H1 (cell line): Measurements from ENCODE around the gene GNA12. TPM values are rescaled to one million over a fixed set of nuclear protein-coding genes. Genes with fewer than 3 reads are reported as not detected.

Source experiments
- CTCF ChIA-PET: fragments of 300-600 bp; sonication (Branson Sonifier 250); formaldehyde crosslinking; loops from one replicate; lab custom pipeline; 2021; ENCODE audit not compliant: partially characterized antibody; lab: Charles Lee
- POLR2A ChIA-PET: fragments of 300-600 bp; sonication (Branson Sonifier 250); formaldehyde crosslinking; loops from one replicate; lab custom pipeline; 2021; ENCODE audit warnings: inconsistent platforms; ENCODE audit not compliant: partially characterized antibody; lab: Charles Lee
- DNase-seq, 2 experiments: peaks; one replicate each; pipeline versions ENCODE4 v3.0.0 to v3.0.0-alpha.2; 2010 to 2022; ENCODE audit warnings: low spot score in 2 of 2, low read depth in 1 of 2, mixed read lengths in 1 of 2
- FAIRE-seq: peaks from 2 replicates; lab custom pipeline; 2011; peaks lifted over from hg19 to GRCh38; lab: Jason Lieb, UNC
- H2AFZ ChIP-seq: 2 replicates; pipeline ENCODE4 v1.8.1; 2012; ENCODE audit warnings: low read length, inconsistent platforms
- H2AK5ac ChIP-seq: 2 replicates; pipeline ENCODE4 v1.6.1; 2013; ENCODE audit warnings: low read depth, low read length
- H2BK120ac ChIP-seq: replicated peaks from 2 replicates; pipeline ENCODE3; 2013; ENCODE audit warnings: low read depth, low read length, inconsistent platforms
- H2BK12ac ChIP-seq: 2 replicates; pipeline ENCODE4 v1.6.1; 2013; ENCODE audit warnings: low read depth, low read length
- H2BK15ac ChIP-seq: 2 replicates; pipeline ENCODE4 v1.6.1; 2013; ENCODE audit warnings: low read length
- H2BK20ac ChIP-seq: 2 replicates; pipeline ENCODE4 v1.6.1; 2013; ENCODE audit warnings: low read length
- H2BK5ac ChIP-seq: 2 replicates; pipeline ENCODE4 v1.6.1; 2013; ENCODE audit warnings: low read depth, low read length
- H3K14ac ChIP-seq: 2 replicates; pipeline ENCODE4 v1.6.1; 2013; ENCODE audit warnings: inconsistent platforms; ENCODE audit not compliant: insufficient read length
- H3K18ac ChIP-seq: 2 replicates; pipeline ENCODE4 v1.6.1; 2013; ENCODE audit warnings: low read length; ENCODE audit errors: extremely low read depth
- H3K23ac ChIP-seq: 2 replicates; pipeline ENCODE4 v1.6.1; 2013; ENCODE audit warnings: inconsistent platforms; ENCODE audit not compliant: insufficient read length
- H3K23me2 ChIP-seq: 2 replicates; pipeline ENCODE4 v1.6.1; 2013; ENCODE audit warnings: low read depth, low read length
- H3K27ac ChIP-seq: 2 replicates; pipeline ENCODE4 v1.6.1; 2011; ENCODE audit warnings: low read depth, low read length, inconsistent platforms
- H3K27me3 ChIP-seq, 4 experiments: replicated peaks in 1 of 4; 1 replicate in 1 of 4; 2 replicates in 3 of 4; pipeline versions ENCODE4 v1.6.1 to v1.8.1; 2011 to 2013; ENCODE audit warnings: low read length in 3 of 4, mild to moderate bottlenecking in 3 of 4, inconsistent platforms in 2 of 4, mixed read lengths in 2 of 4, moderate library complexity in 1 of 4; ENCODE audit not compliant: control insufficient read depth in 3 of 4, insufficient read depth in 3 of 4; ENCODE audit errors: extremely low read depth in 1 of 4
- H3K36me3 ChIP-seq, 4 experiments: 2 replicates each; pipeline versions ENCODE4 v1.6.1 to v1.8.1; 2011 to 2013; ENCODE audit warnings: mild to moderate bottlenecking in 4 of 4, low read length in 3 of 4, moderate library complexity in 2 of 4, control low read depth in 1 of 4, inconsistent platforms in 1 of 4; ENCODE audit not compliant: insufficient read depth in 4 of 4, control insufficient read depth in 2 of 4
- H3K4ac ChIP-seq: replicated peaks from 2 replicates; pipeline ENCODE3; 2013; ENCODE audit warnings: low read length, low read depth, mixed read lengths, inconsistent platforms; ENCODE audit not compliant: insufficient read length
- H3K4me1 ChIP-seq, 4 experiments: replicated peaks in 1 of 4; 1 replicate in 1 of 4; 2 replicates in 3 of 4; pipeline versions ENCODE4 v1.6.1 to v1.8.1; 2011 to 2013; ENCODE audit warnings: low read length in 3 of 4, inconsistent platforms in 2 of 4, mixed read lengths in 1 of 4; ENCODE audit not compliant: insufficient read depth in 4 of 4, control insufficient read depth in 3 of 4
- H3K4me2 ChIP-seq, 2 experiments: 2 replicates each; pipeline versions ENCODE4 v1.6.1 to v1.8.1; 2011 to 2013; ENCODE audit warnings: low read depth in 2 of 2, low read length in 2 of 2, control low read depth in 1 of 2, inconsistent platforms in 1 of 2, mild to moderate bottlenecking in 1 of 2; ENCODE audit not compliant: insufficient read depth in 1 of 2
- H3K4me3 ChIP-seq, 4 experiments: fragments of 200-600, 300-600 bp in 1 of 4; sonication (generic), shearing (Covaris generic), sonication (Bioruptor Twin) in 1 of 4; 2 replicates each; pipeline versions ENCODE4 v1.5.1 to v1.8.1; 2011 to 2016; ENCODE audit warnings: low read length in 4 of 4, low read depth in 3 of 4, control low read depth in 2 of 4, inconsistent platforms in 2 of 4, mild to moderate bottlenecking in 2 of 4, mixed read lengths in 1 of 4, moderate library complexity in 1 of 4; ENCODE audit not compliant: insufficient read depth in 2 of 4; ENCODE audit errors: extremely low read depth in 1 of 4
- H3K56ac ChIP-seq: replicated peaks from 2 replicates; pipeline ENCODE3; 2013; ENCODE audit warnings: low read depth, mild to moderate bottlenecking, mixed read lengths, low read length, inconsistent platforms; ENCODE audit not compliant: insufficient read length
- H3K79me1 ChIP-seq: 2 replicates; pipeline ENCODE4 v1.6.1; 2013; ENCODE audit warnings: low read depth, low read length, control low read depth
- H3K79me2 ChIP-seq, 2 experiments: 2 replicates each; pipeline versions ENCODE4 v1.6.1 to v1.8.1; 2012 to 2013; ENCODE audit warnings: low read length in 2 of 2, mild to moderate bottlenecking in 2 of 2, inconsistent platforms in 1 of 2; ENCODE audit not compliant: insufficient read depth in 2 of 2, control insufficient read depth in 1 of 2
- H3K9ac ChIP-seq, 4 experiments: replicated peaks in 1 of 4; 1 replicate in 1 of 4; 2 replicates in 3 of 4; pipeline versions ENCODE4 v1.6.1 to v1.8.1; 2011 to 2013; ENCODE audit warnings: low read depth in 3 of 4, low read length in 3 of 4, control low read depth in 2 of 4, mild to moderate bottlenecking in 2 of 4, moderate library complexity in 2 of 4, inconsistent platforms in 1 of 4; ENCODE audit errors: extremely low read depth in 1 of 4
- H3K9me3 ChIP-seq, 2 experiments: 2 replicates each; pipeline versions ENCODE4 v1.6.1 to v1.8.1; 2012 to 2013; ENCODE audit warnings: mild to moderate bottlenecking in 2 of 2, moderate library complexity in 2 of 2, control low read depth in 1 of 2, inconsistent platforms in 1 of 2, low read depth in 1 of 2, low read length in 1 of 2, mixed read lengths in 1 of 2; ENCODE audit not compliant: insufficient read depth in 2 of 2
- H4K20me1 ChIP-seq, 2 experiments: replicated peaks in 1 of 2; 2 replicates each; pipeline versions ENCODE3 to v1.8.1; 2011 to 2013; ENCODE audit warnings: inconsistent platforms in 2 of 2, low read length in 2 of 2, mild to moderate bottlenecking in 1 of 2; ENCODE audit not compliant: insufficient read depth in 2 of 2, control insufficient read depth in 1 of 2
- H4K5ac ChIP-seq: 2 replicates; pipeline ENCODE4 v1.6.1; 2013; ENCODE audit warnings: low read length, low read depth, mixed read lengths, inconsistent platforms; ENCODE audit not compliant: insufficient read length
- H4K8ac ChIP-seq: 2 replicates; pipeline ENCODE4 v1.8.0; 2013; ENCODE audit warnings: mild to moderate bottlenecking, moderate library complexity, low read length, inconsistent platforms; ENCODE audit not compliant: insufficient read depth; ENCODE audit errors: extremely low read depth
- H4K91ac ChIP-seq: replicated peaks from 2 replicates; pipeline ENCODE3; 2013; ENCODE audit warnings: low read length, mixed read lengths, inconsistent platforms; ENCODE audit not compliant: insufficient read length
- CHD2 ChIP-seq: IDR thresholded peaks from 2 replicates; pipeline ENCODE4 v1.6.1; 2012; ENCODE audit warnings: low read length, improper control_type of control experiment
- EP300 ChIP-seq, 2 experiments: IDR thresholded peaks; 1 replicate in 1 of 2; 2 replicates in 1 of 2; pipeline ENCODE4 v1.6.1; 2011 to 2012; ENCODE audit warnings: low read depth in 2 of 2, low read length in 2 of 2, mild to moderate bottlenecking in 2 of 2, borderline replicate concordance in 1 of 2, inconsistent platforms in 1 of 2, moderate library complexity in 1 of 2
- GABPA ChIP-seq: IDR thresholded peaks from 2 replicates; pipeline ENCODE4 v1.6.1; 2011; ENCODE audit warnings: mild to moderate bottlenecking, low read length, moderate library complexity, borderline replicate concordance; ENCODE audit not compliant: insufficient read depth
- HDAC6 ChIP-seq: IDR thresholded peaks from one replicate; pipeline ENCODE4 v1.7.1; 2012; ENCODE audit warnings: low read depth, mild to moderate bottlenecking, inconsistent platforms, low read length, moderate library complexity
- JUN ChIP-seq: IDR thresholded peaks from 2 replicates; pipeline ENCODE4 v1.6.1; 2011; ENCODE audit warnings: low read depth, mild to moderate bottlenecking, improper control_type of control experiment, low read length
- RBBP5 ChIP-seq: IDR thresholded peaks from 2 replicates; pipeline ENCODE4 v1.7.1; 2012; ENCODE audit warnings: low read depth, mild to moderate bottlenecking, inconsistent platforms, low read length, moderate library complexity, borderline replicate concordance
- SAP30 ChIP-seq: fragments of 300-600 bp; sonication (generic); IDR thresholded peaks from 2 replicates; pipeline ENCODE4 v1.7.1; 2012; ENCODE audit warnings: low read length, moderate library complexity, mild to moderate bottlenecking, inconsistent platforms; ENCODE audit not compliant: insufficient read depth, insufficient replicate concordance
- SRF ChIP-seq: IDR thresholded peaks from 2 replicates; pipeline ENCODE4 v1.6.1; 2011; ENCODE audit warnings: mild to moderate bottlenecking, low read depth, low read length, moderate library complexity
- SUZ12 ChIP-seq: fragments of 200-600 bp; sonication (generic); IDR thresholded peaks from 2 replicates; pipeline ENCODE4 v1.6.1; 2012; ENCODE audit warnings: mild to moderate bottlenecking, inconsistent platforms, low read length, moderate library complexity, mixed read lengths
- TBP ChIP-seq: IDR thresholded peaks from 2 replicates; pipeline ENCODE4 v1.6.1; 2011; ENCODE audit warnings: low read depth, low read length, improper control_type of control experiment
- WGBS, 2 experiments: shearing (Covaris generic) in 1 of 2; methylation state at CpG; one replicate each; pipeline versions ENCODE4 v1.1.6 to v1.1.7; 2013 to 2015; ENCODE audit warnings: low lambda C conversion rate in 2 of 2, mixed read lengths in 2 of 2, inconsistent platforms in 1 of 2, low coverage in 1 of 2, missing lambda C conversion rate in 1 of 2; ENCODE audit not compliant: insufficient replicate concordance in 2 of 2, insufficient coverage in 1 of 2, insufficient read length in 1 of 2; ENCODE audit errors: extremely low coverage in 1 of 2, missing lambda C conversion rate in 1 of 2; 5-methylcytosine and 5-hydroxymethylcytosine counted together
- polyA plus RNA-seq, 7 experiments: library from polyadenylated mRNA; depleted of rRNA in 3 of 7; stranded (reverse) in 5 of 7; unstranded in 2 of 7; fragments of >200 nt in 5 of 7; fragments of 200-250 nt in 2 of 7; gene quantifications; 1 replicate in 5 of 7; 2 replicates in 1 of 7; 4 replicates in 1 of 7; pipeline versions ENCODE4 v1.2.1 to v1.2.3, GENCODE V29; 2011 to 2013; ENCODE audit warnings: missing spikeins in 2 of 7, mixed read lengths in 2 of 7
- total RNA-seq: library from RNA; stranded (reverse); fragmentation: NEBNext Ultra II Directional; extraction: Animal tissue kit (Norgen Biotek cat#: 25700); gene quantifications from 2 replicates; pipeline ENCODE4 v1.2.1, GENCODE V29; 2021
- TF ChIP-seq, protein P1 (sequence below): IDR thresholded peaks from 2 replicates; pipeline ENCODE4 v1.6.1; 2012; ENCODE audit warnings: inconsistent platforms
- TF ChIP-seq, protein P2 (sequence below): IDR thresholded peaks from 2 replicates; pipeline ENCODE4 v1.6.1; 2011; ENCODE audit warnings: low read length, improper control_type of control experiment

GNA12 gene
- total and polyA plus RNA-seq, 2 of the 8 experiments (the other 6 are each of a cell fraction or from before 2014, with no cell fraction given) = 96.5 to 109 TPM

GRCh38 chr7:2818121-2818520, 26.0 kb downstream of the GNA12 start:
- Histone ChIP-seq H2BK20ac (no peak overlapping the region), H3K4ac (no peak overlapping the region), H3K18ac (no peak overlapping the region), H2AK5ac (no peak overlapping the region), H3K4me3 (no peak overlapping the region), H2AFZ (no peak overlapping the region), H3K4me1 (peaks cover 47 to 65% (median 61%) of the 10 kb centered on the region in 4 experiments), H3K27me3 (no peaks in the 10 kb centered on the region), H2BK120ac (no peak overlapping the region), H4K20me1 (peaks cover 2 to 3% of the 10 kb centered on the region in 2 experiments), H3K23me2 (no peaks in the 10 kb centered on the region), H2BK15ac (no peak overlapping the region), H3K56ac (no peak overlapping the region), H3K14ac (no peak overlapping the region), H3K79me2 (peaks cover 26 to 88% of the 10 kb centered on the region in 2 experiments), H2BK5ac (0 out of 2 replicates have a peak overlapping the region, but pooled peaks have one; percentile 75), H4K5ac (no peak overlapping the region), H3K9me3 (no peaks in the 10 kb centered on the region), H3K36me3 (no peaks in the 10 kb centered on the region), H3K9ac (no peak overlapping the region), H3K27ac (no peak overlapping the region), H4K8ac (peak overlapping the region; percentile 14; the same call in 1 of the 2 replicates), H3K79me1 (peaks cover 16% of the 10 kb centered on the region; the same call in 1 of the 2 replicates), H3K4me2 (no peak overlapping the region), H2BK12ac (no peak overlapping the region), H3K23ac (no peak overlapping the region), H4K91ac (no peak overlapping the region)
- CTCF ChIA-PET = no interaction called here
- no peak for DNase-seq
- POLR2A ChIA-PET = interaction anchor here (0.6 to 3.4 kb wide), 3 partner anchors 10 to 13 kb away, joined by 3 to 10 read pairs (median 6); no protein-coding TSS in a partner anchor
- 84% methylated on average over 7 of the region's 7 CpGs; no CpG with 5 or more reads in 1 of the 2 experiments for WGBS, 2 experiments
- FAIRE-seq = no peak
- TF ChIP-seq TBP (no peak), SRF (no peak), HDAC6 (no peak), RBBP5 (no peak), CHD2 (no peak), SAP30 (no peak), JUN (no peak), SUZ12 (no peak), GABPA (no peak), EP300 (IDR thresholded peaks at IDR 0.05; ENCODE audit: borderline replicate concordance in 1 of 2, low read depth in 2 of 2, low read length in 2 of 2) (no peak)
- TF ChIP-seq, protein P1, sequence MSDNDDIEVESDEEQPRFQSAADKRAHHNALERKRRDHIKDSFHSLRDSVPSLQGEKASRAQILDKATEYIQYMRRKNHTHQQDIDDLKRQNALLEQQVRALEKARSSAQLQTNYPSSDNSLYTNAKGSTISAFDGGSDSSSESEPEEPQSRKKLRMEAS = no peak
- TF ChIP-seq, protein P2, sequence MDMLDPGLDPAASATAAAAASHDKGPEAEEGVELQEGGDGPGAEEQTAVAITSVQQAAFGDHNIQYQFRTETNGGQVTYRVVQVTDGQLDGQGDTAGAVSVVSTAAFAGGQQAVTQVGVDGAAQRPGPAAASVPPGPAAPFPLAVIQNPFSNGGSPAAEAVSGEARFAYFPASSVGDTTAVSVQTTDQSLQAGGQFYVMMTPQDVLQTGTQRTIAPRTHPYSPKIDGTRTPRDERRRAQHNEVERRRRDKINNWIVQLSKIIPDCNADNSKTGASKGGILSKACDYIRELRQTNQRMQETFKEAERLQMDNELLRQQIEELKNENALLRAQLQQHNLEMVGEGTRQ = no peak
